Erythroblast (primary cell): ENCODE measurements around the gene PFAS.
A peak's percentile ranks its signal among the peaks of the same experiment; 100 is the strongest.

Source experiments
- GATA1 ChIP-seq: IDR thresholded peaks from 2 replicates; pipeline ENCODE4 v1.6.1; 2011; ENCODE audit warnings: low read depth, mild to moderate bottlenecking, control low read depth, low read length, moderate library complexity
- POLR2A ChIP-seq: IDR thresholded peaks from 2 replicates; pipeline ENCODE4 v1.6.1; 2011; ENCODE audit warnings: mild to moderate bottlenecking, low read length

DNA sequence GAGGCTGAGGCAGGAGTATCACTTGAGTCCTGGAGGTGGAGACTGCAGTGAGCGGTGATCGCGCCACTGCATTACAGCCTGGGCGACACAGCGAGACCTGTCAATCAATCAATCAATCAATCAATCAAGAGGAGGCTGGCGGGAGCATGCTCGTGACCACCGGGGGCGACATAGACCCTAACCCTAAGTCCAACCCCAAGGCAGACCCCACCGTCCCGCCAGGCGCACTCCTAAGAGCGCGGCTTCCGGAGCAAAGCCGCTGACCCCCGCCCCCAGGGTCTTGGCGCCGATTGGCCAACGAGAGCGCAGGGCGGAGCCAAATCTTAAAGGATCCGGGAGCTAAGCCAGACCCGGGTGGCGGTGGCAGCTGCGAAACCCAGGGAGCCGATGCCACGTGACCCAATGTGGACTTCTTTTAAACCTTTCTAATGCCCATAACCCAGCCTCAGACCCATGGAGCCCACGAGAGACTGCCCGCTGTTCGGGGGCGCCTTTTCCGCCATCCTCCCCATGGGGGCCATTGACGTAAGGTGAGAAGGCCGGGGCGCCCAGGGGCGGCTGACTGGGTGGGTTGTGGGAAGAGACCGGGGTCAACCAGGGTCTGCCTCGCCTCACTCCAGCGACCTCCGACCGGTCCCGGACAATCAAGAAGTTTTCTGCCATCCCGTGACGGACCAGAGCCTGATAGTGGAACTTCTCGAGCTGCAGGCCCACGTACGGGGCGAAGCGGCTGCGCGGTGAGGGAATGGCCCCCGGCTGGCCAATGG lies 39.4 kb downstream of the PFAS start, which contains the start of gene RANGRF:
- TF ChIP-seq POLR2A = peak; percentile 85
- TF ChIP-seq GATA1 = no peak
